ENCODE measurements around the gene RELL1.

RELL1 gene

DNA sequence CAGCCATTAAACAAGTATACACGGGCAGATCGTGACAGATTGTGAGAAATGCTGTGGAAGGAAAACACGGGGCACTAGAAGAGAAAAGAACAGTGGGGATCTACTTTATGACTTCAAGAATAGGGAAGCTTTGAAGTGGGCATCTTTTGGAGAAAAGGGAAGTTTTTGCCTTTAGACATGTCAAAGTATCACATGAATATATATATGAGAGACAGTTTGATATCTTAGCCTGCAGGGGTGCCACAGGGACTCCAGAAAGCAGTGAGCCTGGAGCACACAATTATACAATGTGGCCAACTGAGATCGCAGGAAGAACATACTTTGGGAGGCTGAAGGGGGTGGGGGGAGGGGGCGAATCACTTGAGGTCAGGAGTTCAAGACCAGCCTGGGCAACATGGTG, 35.7 kb downstream of the RELL1 start:
- no peak overlapping the region for H2BK12ac ChIP-seq (ENCODE audit: low read length in 2 of 2)
- H3K9me3 ChIP-seq (ENCODE audit: control insufficient read depth, low read length), result no peaks in the 10 kb centered on the region
- no peaks in the 10 kb centered on the region for H3K27me3 ChIP-seq (ENCODE audit: control insufficient read depth in 1 of 2, insufficient read depth in 1 of 2, low read length in 2 of 2)
- H3K23ac ChIP-seq (ENCODE audit: low read length in 2 of 2), result no peak overlapping the region
- no peak overlapping the region for H2BK5ac ChIP-seq (ENCODE audit: low read depth, low read length, poor library complexity, severe bottlenecking)
- no peak overlapping the region for H3K4me2 ChIP-seq (ENCODE audit: low read length, poor library complexity, severe bottlenecking)
- no peak overlapping the region for H2BK15ac ChIP-seq (ENCODE audit: low read depth, poor library complexity, severe bottlenecking)
- H4K8ac ChIP-seq (ENCODE audit: low read length), result no peak overlapping the region
- WGBS, result 95% methylated on average over 5 of the region's 5 CpGs
- no peak overlapping the region for H2BK120ac ChIP-seq (ENCODE audit: low read depth, low read length)
- no peak overlapping the region for H3K14ac ChIP-seq (ENCODE audit: low read length in 2 of 2)
- H3K36me3 ChIP-seq (ENCODE audit: control insufficient read depth in 1 of 2, insufficient read depth in 2 of 2, low read depth in 1 of 2, low read length in 2 of 2), result peaks cover 0 to 14% of the 10 kb centered on the region in 2 experiments
- no peak overlapping the region for H2AK5ac ChIP-seq (ENCODE audit: low read length, severe bottlenecking)
- H3K27ac ChIP-seq (ENCODE audit: low read length, poor library complexity, severe bottlenecking), result no peak overlapping the region
- no peak overlapping the region for H3K4ac ChIP-seq (ENCODE audit: low read depth in 1 of 2, low read length in 2 of 2)
- H3K79me1 ChIP-seq (replicated peaks; ENCODE audit: low read length, poor library complexity, severe bottlenecking), result peaks cover 19% of the 10 kb centered on the region
- H2AFZ ChIP-seq (ENCODE audit: low read depth, low read length), result no peak overlapping the region
- DNase-seq, result no peak
- peak overlapping the region in 1 of 2 experiments; percentile 23 for H3K18ac ChIP-seq (ENCODE audit: low read depth in 1 of 2, low read length in 2 of 2)
- peaks cover 5% of the 10 kb centered on the region for H3K4me1 ChIP-seq (ENCODE audit: control insufficient read depth, insufficient read depth, low read depth, low read length)
- H3K4me3 ChIP-seq (ENCODE audit: insufficient read depth in 1 of 2, low read depth in 1 of 2, low read length in 2 of 2), result no peak overlapping the region
- H4K91ac ChIP-seq (ENCODE audit: low read length), result no peak overlapping the region
- H3K9ac ChIP-seq (ENCODE audit: low read length), result no peak overlapping the region

DNA sequence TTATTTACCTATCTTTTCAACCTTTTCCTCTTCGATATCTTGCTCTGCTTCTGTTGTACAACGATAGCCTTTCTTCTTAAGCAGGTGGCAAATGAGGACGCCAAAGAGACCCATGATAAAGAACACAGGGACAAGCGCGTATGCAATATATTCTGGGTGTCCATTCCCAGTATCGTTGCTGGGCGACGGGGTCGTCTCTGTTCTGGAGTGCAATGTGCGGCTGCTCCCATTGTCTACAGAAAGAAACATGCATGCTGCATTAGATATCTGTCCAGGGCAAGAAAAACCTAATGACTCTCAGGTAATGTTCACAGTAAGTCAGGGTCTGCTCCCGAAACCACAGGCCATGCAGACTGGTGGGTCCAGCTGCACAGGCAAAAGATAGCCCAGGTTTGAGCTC, 36.9 kb downstream of the RELL1 start:
- Histone ChIP-seq H3K9ac (ENCODE audit: low read length) (no peak overlapping the region), H3K14ac (ENCODE audit: low read length in 2 of 2) (no peak overlapping the region), H2AFZ (ENCODE audit: low read depth, low read length) (no peak overlapping the region), H3K18ac (ENCODE audit: low read depth in 1 of 2, low read length in 2 of 2) (no peak overlapping the region), H3K9me3 (ENCODE audit: control insufficient read depth, low read length) (no peaks in the 10 kb centered on the region), H3K27ac (ENCODE audit: low read length, poor library complexity, severe bottlenecking) (no peak overlapping the region), H3K4me1 (ENCODE audit: control insufficient read depth, insufficient read depth, low read depth, low read length) (peaks cover 5% of the 10 kb centered on the region), H2BK5ac (ENCODE audit: low read depth, low read length, poor library complexity, severe bottlenecking) (no peak overlapping the region), H3K79me1 (replicated peaks; ENCODE audit: low read length, poor library complexity, severe bottlenecking) (peaks cover 21% of the 10 kb centered on the region), H2BK15ac (ENCODE audit: low read depth, poor library complexity, severe bottlenecking) (no peak overlapping the region), H3K4ac (ENCODE audit: low read depth in 1 of 2, low read length in 2 of 2) (no peak overlapping the region), H2BK12ac (ENCODE audit: low read length in 2 of 2) (no peak overlapping the region), H3K4me2 (ENCODE audit: low read length, poor library complexity, severe bottlenecking) (no peak overlapping the region), H4K8ac (ENCODE audit: low read length) (no peak overlapping the region), H3K23ac (ENCODE audit: low read length in 2 of 2) (no peak overlapping the region), H3K27me3 (ENCODE audit: control insufficient read depth in 1 of 2, insufficient read depth in 1 of 2, low read length in 2 of 2) (no peaks in the 10 kb centered on the region), H4K91ac (ENCODE audit: low read length) (no peak overlapping the region), H3K4me3 (ENCODE audit: insufficient read depth in 1 of 2, low read depth in 1 of 2, low read length in 2 of 2) (no peak overlapping the region), H2BK120ac (ENCODE audit: low read depth, low read length) (no peak overlapping the region), H3K36me3 (ENCODE audit: control insufficient read depth in 1 of 2, insufficient read depth in 2 of 2, low read depth in 1 of 2, low read length in 2 of 2) (peaks cover 5 to 14% of the 10 kb centered on the region in 2 experiments), H2AK5ac (ENCODE audit: low read length, severe bottlenecking) (no peak overlapping the region)
- WGBS, result 98% methylated on average over 11 of the region's 11 CpGs
- DNase-seq, result no peak

DNA sequence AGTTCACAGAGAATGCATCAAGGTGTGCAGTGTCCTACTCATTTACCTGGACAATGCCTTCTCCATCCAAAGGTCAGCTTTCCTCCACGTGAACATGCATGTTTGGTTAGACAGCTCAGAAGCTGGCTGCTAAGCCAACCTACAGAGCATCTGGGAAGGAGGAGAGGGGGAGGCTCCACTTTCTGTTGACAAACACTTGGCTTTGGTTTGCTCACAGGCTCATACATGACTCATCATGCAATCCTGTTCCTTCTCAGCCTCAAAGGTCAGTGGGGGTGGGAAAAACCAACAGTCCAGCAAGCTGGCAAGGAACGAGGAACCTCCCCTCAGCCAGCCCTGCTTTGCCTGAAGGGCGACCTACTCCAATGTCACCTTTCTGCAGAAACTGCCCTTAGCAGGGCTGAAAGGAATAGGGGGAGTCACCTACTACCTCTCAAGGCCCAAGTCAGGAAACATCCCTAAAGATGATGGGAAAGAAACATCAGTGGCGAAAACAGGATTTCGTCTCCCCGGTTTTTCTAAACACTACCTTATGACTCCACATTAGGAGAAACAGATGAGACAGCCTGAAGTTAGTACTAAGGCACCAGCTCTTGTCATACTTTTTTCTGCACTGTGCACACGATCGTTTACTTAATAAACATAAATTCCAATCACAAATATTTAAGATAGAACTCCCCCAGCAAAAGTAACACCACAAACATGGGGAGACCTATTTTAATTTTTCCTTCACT, 37.9 kb downstream of the RELL1 start:
- H2AFZ ChIP-seq (ENCODE audit: low read depth, low read length), result peak overlapping the region; percentile 5
- 16% methylated on average over 8 of the region's 8 CpGs for WGBS

DNA sequence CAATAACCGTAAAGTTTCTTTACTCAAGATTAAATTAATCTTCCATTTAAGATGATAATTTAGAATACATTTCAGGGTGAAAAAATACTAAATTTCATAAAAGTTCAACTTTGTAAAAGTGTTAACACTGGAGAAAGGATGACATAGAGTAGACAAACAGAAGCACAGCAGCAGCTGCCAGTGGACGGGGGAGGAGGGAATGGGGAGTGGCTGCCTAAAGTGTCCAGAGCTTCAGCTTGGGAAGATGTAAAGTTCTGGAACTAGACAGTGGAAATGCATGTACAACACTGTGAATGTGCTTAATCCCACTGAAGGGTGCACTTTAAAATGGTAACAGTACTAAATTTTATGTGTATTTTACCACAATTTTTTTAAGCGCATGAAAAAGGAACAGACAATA, 39.9 kb downstream of the RELL1 start:
- no peak overlapping the region for H3K4me3 ChIP-seq (ENCODE audit: insufficient read depth in 1 of 2, low read depth in 1 of 2, low read length in 2 of 2)
- H3K14ac ChIP-seq (ENCODE audit: low read length in 2 of 2), result no peak overlapping the region
- H3K36me3 ChIP-seq (ENCODE audit: control insufficient read depth in 1 of 2, insufficient read depth in 2 of 2, low read depth in 1 of 2, low read length in 2 of 2), result peaks cover 5 to 14% of the 10 kb centered on the region in 2 experiments
- H2BK12ac ChIP-seq (ENCODE audit: low read length in 2 of 2), result no peak overlapping the region
- WGBS, result 87% methylated on average over 1 of the region's 3 CpGs
- H3K4me2 ChIP-seq (ENCODE audit: low read length, poor library complexity, severe bottlenecking), result no peak overlapping the region
- H3K79me1 ChIP-seq (replicated peaks; ENCODE audit: low read length, poor library complexity, severe bottlenecking), result peaks cover 22% of the 10 kb centered on the region
- H3K4me1 ChIP-seq (ENCODE audit: control insufficient read depth, insufficient read depth, low read depth, low read length), result peaks cover 5% of the 10 kb centered on the region
- H2AK5ac ChIP-seq (ENCODE audit: low read length, severe bottlenecking), result no peak overlapping the region
- no peak overlapping the region for H2BK5ac ChIP-seq (ENCODE audit: low read depth, low read length, poor library complexity, severe bottlenecking)
- H3K23ac ChIP-seq (ENCODE audit: low read length in 2 of 2), result no peak overlapping the region
- no peaks in the 10 kb centered on the region for H3K27me3 ChIP-seq (ENCODE audit: control insufficient read depth in 1 of 2, insufficient read depth in 1 of 2, low read length in 2 of 2)
- H2BK120ac ChIP-seq (ENCODE audit: low read depth, low read length), result no peak overlapping the region
- no peak for DNase-seq
- no peak overlapping the region for H3K27ac ChIP-seq (ENCODE audit: low read length, poor library complexity, severe bottlenecking)
- no peak overlapping the region for H4K8ac ChIP-seq (ENCODE audit: low read length)
- no peak overlapping the region for H2AFZ ChIP-seq (ENCODE audit: low read depth, low read length)
- no peak overlapping the region for H3K4ac ChIP-seq (ENCODE audit: low read depth in 1 of 2, low read length in 2 of 2)
- H3K9me3 ChIP-seq (ENCODE audit: control insufficient read depth, low read length), result no peaks in the 10 kb centered on the region
- H3K9ac ChIP-seq (ENCODE audit: low read length), result no peak overlapping the region
- no peak overlapping the region for H2BK15ac ChIP-seq (ENCODE audit: low read depth, poor library complexity, severe bottlenecking)
- H3K18ac ChIP-seq (ENCODE audit: low read depth in 1 of 2, low read length in 2 of 2), result no peak overlapping the region
- no peak overlapping the region for H4K91ac ChIP-seq (ENCODE audit: low read length)

More for the DNA sequence above, 37.9 kb downstream of the RELL1 start:
- no peak overlapping the region for H2BK120ac ChIP-seq (ENCODE audit: low read depth, low read length)
- peaks cover 5% of the 10 kb centered on the region for H3K4me1 ChIP-seq (ENCODE audit: control insufficient read depth, insufficient read depth, low read depth, low read length)
- H3K18ac ChIP-seq (ENCODE audit: low read depth in 1 of 2, low read length in 2 of 2), result peak overlapping the region; percentile 34 to 78
- no peak overlapping the region for H4K8ac ChIP-seq (ENCODE audit: low read length)
- H3K36me3 ChIP-seq (ENCODE audit: control insufficient read depth in 1 of 2, insufficient read depth in 2 of 2, low read depth in 1 of 2, low read length in 2 of 2), result peaks cover 5 to 14% of the 10 kb centered on the region in 2 experiments
- H2BK12ac ChIP-seq (ENCODE audit: low read length in 2 of 2), result peak overlapping the region in 1 of 2 experiments; percentile 26
- H3K9ac ChIP-seq (ENCODE audit: low read length), result no peak overlapping the region
- H2BK15ac ChIP-seq (ENCODE audit: low read depth, poor library complexity, severe bottlenecking), result no peak overlapping the region
- H2AK5ac ChIP-seq (ENCODE audit: low read length, severe bottlenecking), result no peak overlapping the region
- H4K91ac ChIP-seq (ENCODE audit: low read length), result no peak overlapping the region
- H3K14ac ChIP-seq (ENCODE audit: low read length in 2 of 2), result no peak overlapping the region
- H3K23ac ChIP-seq (ENCODE audit: low read length in 2 of 2), result no peak overlapping the region
- no peak overlapping the region for H2BK5ac ChIP-seq (ENCODE audit: low read depth, low read length, poor library complexity, severe bottlenecking)
- H3K79me1 ChIP-seq (replicated peaks; ENCODE audit: low read length, poor library complexity, severe bottlenecking), result peaks cover 22% of the 10 kb centered on the region
- no peaks in the 10 kb centered on the region for H3K27me3 ChIP-seq (ENCODE audit: control insufficient read depth in 1 of 2, insufficient read depth in 1 of 2, low read length in 2 of 2)
- peak overlapping the region in 1 of 2 experiments; percentile 56 for H3K4ac ChIP-seq (ENCODE audit: low read depth in 1 of 2, low read length in 2 of 2)
- DNase-seq, result peak; percentile 97
- H3K9me3 ChIP-seq (ENCODE audit: control insufficient read depth, low read length), result no peaks in the 10 kb centered on the region
- H3K4me2 ChIP-seq (ENCODE audit: low read length, poor library complexity, severe bottlenecking), result peak overlapping the region; percentile 41
- H3K27ac ChIP-seq (ENCODE audit: low read length, poor library complexity, severe bottlenecking), result peak overlapping the region; percentile 41
- no peak overlapping the region for H3K4me3 ChIP-seq (ENCODE audit: insufficient read depth in 1 of 2, low read depth in 1 of 2, low read length in 2 of 2)
